ENCODE results near the gene ARID4B. TPM values are rescaled to one million over a fixed set of nuclear protein-coding genes. Genes with fewer than 3 reads are reported as not detected.

Gene ARID4B
- total and polyA plus RNA-seq, 7 donors = 8.1 to 41.7 (median 30.1) TPM

DNA sequence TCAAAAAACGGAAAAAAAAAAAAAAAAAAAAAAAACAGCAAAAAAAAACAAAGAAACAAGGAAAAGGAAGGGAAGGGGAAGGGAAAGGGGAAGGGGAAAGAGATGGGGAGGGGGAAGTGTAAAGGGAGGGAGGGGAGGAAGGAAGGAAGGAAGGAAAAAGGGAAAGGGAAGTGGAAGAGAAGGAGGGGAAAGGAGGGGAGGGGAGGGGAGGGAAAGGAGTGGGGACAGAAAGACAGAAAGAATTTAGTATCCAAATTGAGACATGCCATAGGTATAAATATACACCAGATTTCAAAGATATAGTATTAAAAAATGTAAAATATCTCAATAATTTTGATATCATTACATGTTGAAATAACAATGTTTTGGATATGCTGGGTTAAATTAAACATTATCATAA, 25.8 kb downstream of the ARID4B start:
- DNase-seq = no peak
- Histone ChIP-seq H3K4me1 (peaks cover 0 to 63% (median 37%) of the 10 kb centered on the region in 4 donors), H3K27me3 (no peaks in the 10 kb centered on the region), H3K27ac (no peak overlapping the region), H3K4me3 (no peak overlapping the region), H3K36me3 (no peaks in the 10 kb centered on the region), H3K9me3 (no peaks in the 10 kb centered on the region)
- TF ChIP-seq POLR2A (IDR thresholded peaks at IDR 0.05) (no peak), POLR2AphosphoS5 (IDR thresholded peaks at IDR 0.05) (no peak), EP300 (IDR thresholded peaks at IDR 0.05) (no peak)
- TF ChIP-seq, protein P1, sequence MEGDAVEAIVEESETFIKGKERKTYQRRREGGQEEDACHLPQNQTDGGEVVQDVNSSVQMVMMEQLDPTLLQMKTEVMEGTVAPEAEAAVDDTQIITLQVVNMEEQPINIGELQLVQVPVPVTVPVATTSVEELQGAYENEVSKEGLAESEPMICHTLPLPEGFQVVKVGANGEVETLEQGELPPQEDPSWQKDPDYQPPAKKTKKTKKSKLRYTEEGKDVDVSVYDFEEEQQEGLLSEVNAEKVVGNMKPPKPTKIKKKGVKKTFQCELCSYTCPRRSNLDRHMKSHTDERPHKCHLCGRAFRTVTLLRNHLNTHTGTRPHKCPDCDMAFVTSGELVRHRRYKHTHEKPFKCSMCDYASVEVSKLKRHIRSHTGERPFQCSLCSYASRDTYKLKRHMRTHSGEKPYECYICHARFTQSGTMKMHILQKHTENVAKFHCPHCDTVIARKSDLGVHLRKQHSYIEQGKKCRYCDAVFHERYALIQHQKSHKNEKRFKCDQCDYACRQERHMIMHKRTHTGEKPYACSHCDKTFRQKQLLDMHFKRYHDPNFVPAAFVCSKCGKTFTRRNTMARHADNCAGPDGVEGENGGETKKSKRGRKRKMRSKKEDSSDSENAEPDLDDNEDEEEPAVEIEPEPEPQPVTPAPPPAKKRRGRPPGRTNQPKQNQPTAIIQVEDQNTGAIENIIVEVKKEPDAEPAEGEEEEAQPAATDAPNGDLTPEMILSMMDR (IDR thresholded peaks at IDR 0.05) = no peak
- intact Hi-C loops (cut with DNase I) = no loop called here
- 79 to 90% methylated on average over 1 of the region's 1 CpG for WGBS, 2 donors

DNA sequence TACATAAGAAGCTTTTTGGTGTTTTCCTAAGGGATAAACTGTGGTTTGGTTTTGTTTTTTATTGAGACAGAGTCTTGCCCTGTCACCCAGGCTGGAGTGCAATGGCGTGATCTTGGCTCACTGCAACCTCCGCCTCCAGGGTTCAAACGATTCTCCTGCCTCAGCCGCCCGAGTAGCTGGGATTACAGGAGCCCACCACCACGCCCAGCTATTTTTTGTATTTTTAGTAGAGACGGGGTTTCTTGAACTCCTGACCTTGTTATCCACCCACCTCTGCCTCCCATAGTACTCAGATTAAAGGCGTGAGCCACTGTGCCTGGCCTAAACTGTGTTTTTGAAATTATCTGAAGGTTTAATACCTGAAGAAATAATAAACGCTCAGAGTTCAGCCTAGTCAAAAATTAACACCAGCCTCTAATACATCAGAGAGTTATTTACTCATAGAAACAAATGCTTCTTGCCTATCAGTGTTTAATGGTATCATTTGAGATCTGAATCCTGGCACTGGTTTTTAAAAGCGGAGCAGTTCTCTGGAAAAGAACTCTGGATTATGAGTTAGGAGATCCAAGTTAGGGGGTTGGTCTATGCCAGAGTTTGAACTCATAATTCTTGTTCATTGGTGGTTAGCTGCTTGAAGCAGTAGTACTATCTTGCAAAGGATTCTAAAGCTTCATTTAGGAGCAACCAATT, 28.7 kb downstream of the ARID4B start:
- DNase-seq = no peak
- no peaks in the 10 kb centered on the region for H3K9me3 ChIP-seq
- intact Hi-C loops (cut with DNase I) = no loop called here
- H3K27me3 ChIP-seq = no peaks in the 10 kb centered on the region
- H3K4me1 ChIP-seq = peaks cover 0 to 46% (median 16%) of the 10 kb centered on the region in 4 donors
- WGBS, 2 donors = 46 to 68% methylated on average over 10 of the region's 10 CpGs
- no peak overlapping the region for H3K4me3 ChIP-seq
- no peaks in the 10 kb centered on the region for H3K36me3 ChIP-seq
- TF ChIP-seq EP300 (IDR thresholded peaks at IDR 0.05) = no peak
- no peak for TF ChIP-seq POLR2AphosphoS5 (IDR thresholded peaks at IDR 0.05)
- TF ChIP-seq, protein P1 (IDR thresholded peaks at IDR 0.05) = no peak
- TF ChIP-seq POLR2A (IDR thresholded peaks at IDR 0.05) = no peak
- no peak overlapping the region for H3K27ac ChIP-seq

DNA sequence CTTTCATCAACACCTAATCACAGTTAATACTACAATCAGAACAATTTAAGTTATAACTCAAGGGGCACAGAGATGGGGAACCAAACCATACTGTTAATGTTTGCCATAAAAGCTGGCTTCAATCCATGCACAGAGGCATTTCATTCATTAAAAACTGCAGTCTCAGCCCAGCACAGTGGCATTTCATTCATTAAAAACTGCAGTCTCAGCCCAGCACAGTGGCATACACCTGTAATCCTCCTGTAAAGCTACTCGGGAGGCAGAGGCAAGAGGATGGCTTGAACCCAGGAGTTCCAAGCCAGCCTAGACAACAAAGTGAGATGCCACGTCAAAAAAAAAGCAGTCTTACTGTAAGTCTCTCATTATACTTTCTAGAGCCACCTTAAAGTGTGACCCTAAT, 29.2 kb downstream of the ARID4B start:
- no peak overlapping the region for H3K27ac ChIP-seq
- TF ChIP-seq POLR2AphosphoS5 (IDR thresholded peaks at IDR 0.05) (no peak), POLR2A (IDR thresholded peaks at IDR 0.05) (no peak), EP300 (IDR thresholded peaks at IDR 0.05) (no peak)
- H3K36me3 ChIP-seq = no peaks in the 10 kb centered on the region
- H3K9me3 ChIP-seq = no peaks in the 10 kb centered on the region
- H3K4me1 ChIP-seq = peaks cover 0 to 41% (median 15%) of the 10 kb centered on the region in 4 donors
- H3K27me3 ChIP-seq = no peaks in the 10 kb centered on the region
- H3K4me3 ChIP-seq = no peak overlapping the region
- DNase-seq = no peak
- 13 to 44% methylated on average over 2 of the region's 2 CpGs for whole genome bisulfite sequencing, 2 donors
- intact Hi-C loops (cut with DNase I) = no loop called here

DNA sequence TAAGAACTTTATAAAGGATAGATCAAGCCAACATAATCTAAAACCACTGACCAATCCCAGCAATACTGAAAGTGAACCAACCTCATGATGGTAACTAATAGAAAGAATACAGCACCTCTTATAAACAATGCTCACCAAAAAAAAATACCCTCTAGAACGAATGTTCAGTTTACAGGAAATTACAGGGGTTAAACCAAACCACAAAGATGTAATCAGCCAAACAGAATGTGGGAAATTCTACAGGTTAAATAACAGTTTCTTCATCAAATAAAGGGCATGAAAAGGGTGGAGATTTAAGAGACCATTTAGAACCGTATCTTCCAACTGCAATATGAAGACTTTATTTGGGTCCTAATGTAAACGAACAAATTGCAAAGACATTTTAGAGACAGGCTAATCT, 30.4 kb downstream of the ARID4B start:
- no peak overlapping the region for H3K4me3 ChIP-seq
- no peak for DNase-seq
- 47 to 53% methylated on average over 3 of the region's 3 CpGs for WGBS, 2 donors
- no peaks in the 10 kb centered on the region for H3K9me3 ChIP-seq
- no peaks in the 10 kb centered on the region for H3K27me3 ChIP-seq
- peaks cover 0 to 50% (median 21%) of the 10 kb centered on the region in 4 donors for H3K4me1 ChIP-seq
- no peaks in the 10 kb centered on the region for H3K36me3 ChIP-seq
- TF ChIP-seq EP300 (IDR thresholded peaks at IDR 0.05) = no peak
- TF ChIP-seq, protein P1 (IDR thresholded peaks at IDR 0.05) = no peak
- no peak for TF ChIP-seq POLR2A (IDR thresholded peaks at IDR 0.05)
- TF ChIP-seq POLR2AphosphoS5 (IDR thresholded peaks at IDR 0.05) = no peak
- intact Hi-C loops (cut with DNase I) = no loop called here
- H3K27ac ChIP-seq = no peak overlapping the region

DNA sequence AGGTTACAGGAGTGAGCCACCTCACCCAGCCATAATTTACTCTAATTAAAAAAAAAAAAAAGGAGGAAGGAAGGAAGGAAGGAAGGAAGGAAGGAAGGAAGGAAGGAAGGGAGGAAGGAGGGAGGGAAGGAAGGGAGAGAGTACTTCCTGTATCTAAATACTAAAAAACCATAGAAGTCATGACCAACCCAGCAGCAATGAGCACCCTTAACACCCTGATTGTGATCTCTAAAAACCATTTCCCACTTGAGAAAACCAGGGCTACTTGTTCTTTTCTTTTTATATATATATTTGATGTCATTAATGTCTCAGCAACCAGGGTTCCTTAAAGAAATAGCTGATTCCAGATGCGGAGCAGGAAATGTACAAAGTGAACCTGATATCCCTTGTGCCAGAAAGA, 31.2 kb downstream of the ARID4B start:
- TF ChIP-seq POLR2AphosphoS5 (IDR thresholded peaks at IDR 0.05) (no peak), POLR2A (IDR thresholded peaks at IDR 0.05) (no peak), EP300 (IDR thresholded peaks at IDR 0.05) (no peak)
- TF ChIP-seq, protein P1 (IDR thresholded peaks at IDR 0.05) = no peak
- no peaks in the 10 kb centered on the region for H3K27me3 ChIP-seq
- peaks cover 0 to 51% (median 20%) of the 10 kb centered on the region in 4 donors for H3K4me1 ChIP-seq
- H3K4me3 ChIP-seq = no peak overlapping the region
- H3K36me3 ChIP-seq = no peaks in the 10 kb centered on the region
- intact Hi-C loops (cut with DNase I) = no loop called here
- no peaks in the 10 kb centered on the region for H3K9me3 ChIP-seq
- 94 to 99% methylated on average over 1 of the region's 1 CpG for WGBS, 2 donors
- no peak for DNase-seq
- H3K27ac ChIP-seq = no peak overlapping the region

Measured in sigmoid colon (tissue), 7 donors.